Hepatocyte (in vitro differentiated cells): ENCODE data around the gene ARSB. TPM values are rescaled to one million over a fixed set of nuclear protein-coding genes. Genes with fewer than 3 reads are reported as not detected.

Source experiments
- DNase-seq: peaks from one replicate; pipeline ENCODE4 v3.0.0-alpha.2; 2016; ENCODE audit warnings: low spot score
- H2AFZ ChIP-seq: fragments of 200-600 bp; sonication (generic); 2 replicates; pipeline ENCODE4 v1.6.0; 2016; ENCODE audit warnings: antibody characterized with exemption, mild to moderate bottlenecking
- H3K27ac ChIP-seq: fragments of 200-600 bp; sonication (generic); 2 replicates; pipeline ENCODE4 v1.5.1; 2016; ENCODE audit warnings: mild to moderate bottlenecking
- H3K27me3 ChIP-seq: fragments of 200-600 bp; sonication (generic); 2 replicates; pipeline ENCODE4 v1.6.1; 2016
- H3K36me3 ChIP-seq: fragments of 200-600 bp; sonication (generic); replicated peaks from 2 replicates; pipeline ENCODE4 v1.5.1; 2016; ENCODE audit warnings: low read depth; ENCODE audit not compliant: insufficient read depth
- H3K4me1 ChIP-seq: fragments of 200-600 bp; sonication (generic); 2 replicates; pipeline ENCODE4 v1.5.1; 2016; ENCODE audit warnings: mild to moderate bottlenecking, moderate library complexity; ENCODE audit not compliant: insufficient read depth
- H3K4me2 ChIP-seq: fragments of 200-600 bp; sonication (generic); 2 replicates; pipeline ENCODE4 v1.6.0; 2016
- H3K4me3 ChIP-seq: fragments of 200-600 bp; sonication (generic); 2 replicates; pipeline ENCODE4 v1.5.1; 2016; ENCODE audit warnings: mild to moderate bottlenecking
- H3K79me2 ChIP-seq: fragments of 200-600 bp; sonication (generic); 2 replicates; pipeline ENCODE4 v1.6.0; 2017; ENCODE audit warnings: mild to moderate bottlenecking
- H3K9me2 ChIP-seq: fragments of 200-600 bp; sonication (generic); replicated peaks from 2 replicates; pipeline ENCODE4 v1.6.0; 2017; ENCODE audit warnings: mild to moderate bottlenecking; ENCODE audit not compliant: insufficient read depth
- H3K9me3 ChIP-seq: fragments of 200-600 bp; sonication (generic); 2 replicates; pipeline ENCODE4 v1.5.1; 2016; ENCODE audit warnings: low read depth, mild to moderate bottlenecking
- H4K20me1 ChIP-seq: fragments of 200-600 bp; sonication (generic); 2 replicates; pipeline ENCODE4 v1.6.0; 2016; ENCODE audit warnings: mild to moderate bottlenecking; ENCODE audit not compliant: insufficient read depth, poor library complexity, severe bottlenecking
- CTCF ChIP-seq: fragments of 200-600 bp; sonication (generic); IDR thresholded peaks from 2 replicates; pipeline ENCODE4 v1.5.1; 2016; ENCODE audit warnings: antibody characterized with exemption, mild to moderate bottlenecking; ENCODE audit not compliant: poor library complexity
- EZH2 ChIP-seq: fragments of 200-600 bp; sonication (generic); IDR thresholded peaks from 2 replicates; pipeline ENCODE4 v1.6.1; 2016; ENCODE audit warnings: antibody characterized with exemption, mild to moderate bottlenecking, borderline replicate concordance
- EZH2phosphoT487 ChIP-seq: fragments of 200-600 bp; sonication (generic); IDR thresholded peaks from one replicate; pipeline ENCODE4 v1.6.1; 2018; ENCODE audit warnings: antibody characterized with exemption, mild to moderate bottlenecking, low read depth, moderate library complexity; ENCODE audit not compliant: unreplicated experiment, severe bottlenecking
- WGBS: methylation state at CpG from one replicate; pipeline ENCODE4 v1.1.6; 2016; ENCODE audit warnings: low lambda C conversion rate; ENCODE audit errors: missing lambda C conversion rate; 5-methylcytosine and 5-hydroxymethylcytosine counted together
- polyA plus RNA-seq: library from polyadenylated mRNA; unstranded; fragments of >200 nt; fragmentation: Nextera tagmentation; extraction: Ambion mirVana; gene quantifications from 2 replicates; pipeline ENCODE4 v1.2.1, GENCODE V29; 2016
- total RNA-seq: library from RNA; depleted of rRNA; stranded (reverse); fragments of >200 nt; gene quantifications from 2 replicates; pipeline ENCODE4 v1.2.3, GENCODE V29; 2014

The ARSB gene
- total and polyA plus RNA-seq, 2 experiments from 2014 or later = 13.5 to 19.8 TPM

- Histone ChIP-seq H3K9me3 (no peaks in the 10 kb centered on the region), H3K4me1 (peaks cover 17% of the 10 kb centered on the region), H3K4me2 (no peak overlapping the region), H3K9me2 (no peaks in the 10 kb centered on the region), H2AFZ (no peak overlapping the region), H3K79me2 (no peaks in the 10 kb centered on the region), H3K27ac (peak overlapping the region; percentile 68), H3K36me3 (no peaks in the 10 kb centered on the region), H3K4me3 (no peak overlapping the region), H4K20me1 (no peaks in the 10 kb centered on the region), H3K27me3 (no peaks in the 10 kb centered on the region)
- TF ChIP-seq EZH2phosphoT487 (no peak), CTCF (no peak), EZH2 (no peak)
- no peak for DNase-seq
- 66% methylated on average over 2 of the region's 2 CpGs for WGBS
Observed at GRCh38 chr5:78758169-78758839, 226.8 kb downstream of the ARSB start.

GRCh38 chr5:78757269-78758053, 227.6 kb downstream of the ARSB start:
- 60% methylated on average over 7 of the region's 7 CpGs for WGBS
- H3K27ac ChIP-seq = peak overlapping the region; percentile 68
- no peak for TF ChIP-seq CTCF
- no peak for TF ChIP-seq EZH2
- TF ChIP-seq EZH2phosphoT487 = no peak

GRCh38 chr5:78756858-78757257, 228.3 kb downstream of the ARSB start:
- WGBS = 54% methylated on average over 3 of the region's 3 CpGs

More at GRCh38 chr5:78757269-78758053, 227.6 kb downstream of the ARSB start:
- H3K9me2 ChIP-seq = no peaks in the 10 kb centered on the region
- H4K20me1 ChIP-seq = no peaks in the 10 kb centered on the region
- H3K9me3 ChIP-seq = no peaks in the 10 kb centered on the region
- peak overlapping the region; percentile 40 for H3K4me2 ChIP-seq
- H3K79me2 ChIP-seq = no peaks in the 10 kb centered on the region
- no peak overlapping the region for H2AFZ ChIP-seq
- peaks cover 17% of the 10 kb centered on the region for H3K4me1 ChIP-seq
- H3K27me3 ChIP-seq = no peaks in the 10 kb centered on the region
- DNase-seq = peak; percentile 66
- H3K36me3 ChIP-seq = no peaks in the 10 kb centered on the region
- H3K4me3 ChIP-seq = no peak overlapping the region

More at GRCh38 chr5:78756858-78757257, 228.3 kb downstream of the ARSB start:
- TF ChIP-seq EZH2phosphoT487 (no peak), CTCF (no peak), EZH2 (no peak)
- Histone ChIP-seq H3K4me1 (peaks cover 17% of the 10 kb centered on the region), H3K27ac (peak overlapping the region; percentile 35), H4K20me1 (no peaks in the 10 kb centered on the region), H3K9me2 (no peaks in the 10 kb centered on the region), H3K36me3 (no peaks in the 10 kb centered on the region), H3K79me2 (no peaks in the 10 kb centered on the region), H3K4me3 (no peak overlapping the region), H3K27me3 (no peaks in the 10 kb centered on the region), H2AFZ (no peak overlapping the region), H3K4me2 (peak overlapping the region; percentile 40), H3K9me3 (no peaks in the 10 kb centered on the region)
- no peak for DNase-seq
